B cell (primary cell): ENCODE data around the gene ZNF319. TPM values are rescaled to one million over a fixed set of nuclear protein-coding genes. Genes with fewer than 3 reads are reported as not detected.

Experiments
- ATAC-seq: fragments of 200-7000 bp; cut with Tn5 transposase; one replicate; pipeline ENCODE4 v1.10.0; 2021; ENCODE audit warnings: low read depth, mild to moderate bottlenecking, moderate number of reproducible peaks, moderate library complexity
- CTCF ChIA-PET: fragments of 350-600 bp; sonication (Branson Sonifier 250); formaldehyde crosslinking; loops from one replicate; lab custom pipeline; 2021; ENCODE audit warnings: antibody characterized with exemption, inconsistent platforms; lab: Charles Lee
- POLR2A ChIA-PET: fragments of 350-600 bp; sonication (Branson Sonifier 250); formaldehyde crosslinking; loops from one replicate; lab custom pipeline; 2021; ENCODE audit warnings: antibody characterized with exemption; lab: Charles Lee
- DNase-seq: peaks from one replicate; pipeline ENCODE4 v3.0.0; 2013
- H2AFZ ChIP-seq: 2 replicates; pipeline ENCODE4 v1.6.1; 2012; ENCODE audit warnings: mild to moderate bottlenecking, low read depth, low read length; ENCODE audit not compliant: insufficient read depth, poor library complexity, severe bottlenecking
- H3K27ac ChIP-seq, 2 donors: 1 replicate in 1 of 2; 2 replicates in 1 of 2; pipeline ENCODE4 v1.5.1; 2012 to 2013; ENCODE audit warnings: low read length in 2 of 2, mild to moderate bottlenecking in 2 of 2, moderate library complexity in 1 of 2
- H3K27me3 ChIP-seq, 4 experiments: fragments of 200-600 bp in 1 of 4; sonication (generic) in 1 of 4; replicated peaks in 1 of 4; 1 replicate in 2 of 4; 2 replicates in 2 of 4; pipeline versions ENCODE4 v1.6.1 to v1.7.0; 2013 to 2016; ENCODE audit warnings: low read length in 3 of 4, mild to moderate bottlenecking in 2 of 4, mixed read lengths in 1 of 4, moderate library complexity in 1 of 4; ENCODE audit not compliant: insufficient read depth in 4 of 4, control insufficient read depth in 3 of 4; ENCODE audit errors: control extremely low read depth in 1 of 4
- H3K36me3 ChIP-seq, 2 experiments: replicated peaks in 1 of 2; 1 replicate in 1 of 2; 2 replicates in 1 of 2; pipeline versions ENCODE4 v1.6.1 to v1.7.1; 2013; ENCODE audit warnings: low read length in 1 of 2; ENCODE audit not compliant: insufficient read depth in 2 of 2, control insufficient read depth in 1 of 2; ENCODE audit errors: control extremely low read depth in 1 of 2, extremely low read depth in 1 of 2
- H3K4me1 ChIP-seq, 2 donors: fragments of 200-600 bp in 1 of 2; sonication (generic) in 1 of 2; 1 replicate in 1 of 2; 2 replicates in 1 of 2; pipeline versions ENCODE4 v1.5.1 to v1.6.1; 2013 to 2017; ENCODE audit warnings: low read length in 2 of 2; ENCODE audit not compliant: control insufficient read depth in 2 of 2, insufficient read depth in 2 of 2
- H3K4me2 ChIP-seq: replicated peaks from 2 replicates; pipeline ENCODE3; 2012; ENCODE audit warnings: mild to moderate bottlenecking, low read depth, low read length; ENCODE audit not compliant: poor library complexity, severe bottlenecking
- H3K4me3 ChIP-seq, 5 experiments: fragments of 200-600 bp in 1 of 5; sonication (generic) in 1 of 5; 1 replicate in 3 of 5; 2 replicates in 2 of 5; pipeline versions ENCODE4 v1.5.1 to v1.7.0; 2011 to 2016; ENCODE audit warnings: low read length in 4 of 5, mild to moderate bottlenecking in 4 of 5, low read depth in 2 of 5, control low read depth in 1 of 5, moderate library complexity in 1 of 5; ENCODE audit not compliant: insufficient read depth in 1 of 5; ENCODE audit errors: control extremely low read depth in 1 of 5, extremely low read depth in 1 of 5
- H3K79me2 ChIP-seq: fragments of 200-600 bp; sonication (generic); one replicate; pipeline ENCODE4 v1.6.0; 2016; ENCODE audit warnings: low read length; ENCODE audit not compliant: control insufficient read depth, insufficient read depth
- H3K9ac ChIP-seq: fragments of 200-600 bp; sonication (generic); 2 replicates; pipeline ENCODE4 v1.6.1; 2017; ENCODE audit warnings: mild to moderate bottlenecking, low read length, moderate library complexity
- H3K9me3 ChIP-seq, 3 donors: one replicate each; pipeline versions ENCODE4 v1.6.1 to v1.7.1; 2013; ENCODE audit warnings: low read length in 2 of 3; ENCODE audit not compliant: control insufficient read depth in 2 of 3, insufficient read depth in 1 of 3; ENCODE audit errors: control extremely low read depth in 1 of 3
- H4K20me1 ChIP-seq: 2 replicates; pipeline ENCODE4 v1.6.0; 2012; ENCODE audit warnings: mild to moderate bottlenecking, low read length; ENCODE audit not compliant: insufficient read depth, control insufficient read depth, poor library complexity, severe bottlenecking
- H3K27ac Mint-ChIP-seq: one replicate; pipeline ENCODE4 v1.8.0; 2021; ENCODE audit warnings: mixed read lengths
- H3K27me3 Mint-ChIP-seq: one replicate; pipeline ENCODE4 v1.8.0; 2021; ENCODE audit warnings: mixed read lengths
- H3K4me1 Mint-ChIP-seq: one replicate; pipeline ENCODE4 v1.8.0; 2021; ENCODE audit warnings: mixed read lengths
- H3K4me3 Mint-ChIP-seq: one replicate; pipeline ENCODE4 v1.8.0; 2021; ENCODE audit warnings: mixed read lengths
- H3K9me3 Mint-ChIP-seq: one replicate; pipeline ENCODE4 v1.8.0; 2022; ENCODE audit warnings: mixed read lengths; ENCODE audit not compliant: insufficient read depth
- EZH2 ChIP-seq: IDR thresholded peaks from 2 replicates; pipeline ENCODE4 v1.6.1; 2012; ENCODE audit warnings: borderline replicate concordance, low read depth, mild to moderate bottlenecking, moderate library complexity, low read length; ENCODE audit not compliant: insufficient read depth, poor library complexity, severe bottlenecking
- WGBS: methylation state at CpG from one replicate; pipeline ENCODE4 v1.1.5; 2013; ENCODE audit warnings: missing lambda C conversion rate; ENCODE audit not compliant: insufficient coverage; 5-methylcytosine and 5-hydroxymethylcytosine counted together
- intact Hi-C: fragments of 100-400 bp; cut with micrococcal nuclease; formaldehyde crosslinking; loops from one replicate; pipeline ENCODE4 v1.10.0; 2022
- polyA plus RNA-seq: library from polyadenylated mRNA; depleted of rRNA; stranded (reverse); fragments of >200 nt; gene quantifications from 2 replicates; pipeline ENCODE4 v1.2.3, GENCODE V29; 2012
- total RNA-seq, 2 donors: library from RNA; stranded (reverse); fragments of 120-200 nt in 1 of 2; gene quantifications; 1 replicate in 1 of 2; 2 replicates in 1 of 2; pipeline versions ENCODE4 v1.2.3 to v1.2.4, GENCODE V29; 2013 to 2022
- TF ChIP-seq, protein P1 (sequence below): fragments of 200-600 bp; IDR thresholded peaks from one replicate; pipeline ENCODE4 v1.8.0; 2022; ENCODE audit warnings: antibody characterized with exemption, mild to moderate bottlenecking

The ZNF319 gene
- total and polyA plus RNA-seq, 2 donors (not counting 1 experiment from before 2014, with no cell fraction given): 12.4 to 15.1 TPM

- H3K4me1 ChIP-seq: no peaks in the 10 kb centered on the region
- Mint-ChIP-seq H3K9me3 (peaks cover 3% of the 10 kb centered on the region), H3K4me1 (no peaks in the 10 kb centered on the region), H3K4me3 (no peak overlapping the region), H3K27ac (no peak overlapping the region), H3K27me3 (no peaks in the 10 kb centered on the region)
- peaks cover 0 to 5% (median 0%) of the 10 kb centered on the region in 3 donors for H3K9me3 ChIP-seq
- no peaks in the 10 kb centered on the region for H4K20me1 ChIP-seq
- ChIA-PET CTCF (no interaction called here), POLR2A (no interaction called here)
- no peaks in the 10 kb centered on the region for H3K36me3 ChIP-seq
- H2AFZ ChIP-seq: no peak overlapping the region
- DNase-seq (no peak), ATAC-seq (no peak)
- no peak overlapping the region for H3K4me3 ChIP-seq
- 98% methylated on average over 13 of the region's 16 CpGs for WGBS
- H3K27ac ChIP-seq: no peak overlapping the region
- intact Hi-C loops: no loop called here
- H3K4me2 ChIP-seq: no peak overlapping the region
- no peaks in the 10 kb centered on the region for H3K79me2 ChIP-seq
- no peak overlapping the region for H3K9ac ChIP-seq
- no peaks in the 10 kb centered on the region for H3K27me3 ChIP-seq
- TF ChIP-seq, protein P1, sequence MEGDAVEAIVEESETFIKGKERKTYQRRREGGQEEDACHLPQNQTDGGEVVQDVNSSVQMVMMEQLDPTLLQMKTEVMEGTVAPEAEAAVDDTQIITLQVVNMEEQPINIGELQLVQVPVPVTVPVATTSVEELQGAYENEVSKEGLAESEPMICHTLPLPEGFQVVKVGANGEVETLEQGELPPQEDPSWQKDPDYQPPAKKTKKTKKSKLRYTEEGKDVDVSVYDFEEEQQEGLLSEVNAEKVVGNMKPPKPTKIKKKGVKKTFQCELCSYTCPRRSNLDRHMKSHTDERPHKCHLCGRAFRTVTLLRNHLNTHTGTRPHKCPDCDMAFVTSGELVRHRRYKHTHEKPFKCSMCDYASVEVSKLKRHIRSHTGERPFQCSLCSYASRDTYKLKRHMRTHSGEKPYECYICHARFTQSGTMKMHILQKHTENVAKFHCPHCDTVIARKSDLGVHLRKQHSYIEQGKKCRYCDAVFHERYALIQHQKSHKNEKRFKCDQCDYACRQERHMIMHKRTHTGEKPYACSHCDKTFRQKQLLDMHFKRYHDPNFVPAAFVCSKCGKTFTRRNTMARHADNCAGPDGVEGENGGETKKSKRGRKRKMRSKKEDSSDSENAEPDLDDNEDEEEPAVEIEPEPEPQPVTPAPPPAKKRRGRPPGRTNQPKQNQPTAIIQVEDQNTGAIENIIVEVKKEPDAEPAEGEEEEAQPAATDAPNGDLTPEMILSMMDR: no peak
- no peak for TF ChIP-seq EZH2
Measured at GRCh38 chr16:58037365-58038057, 37.0 kb upstream of the ZNF319 start.

GRCh38 chr16:58036943-58037342 is 36.5 kb upstream of the ZNF319 start:
- Histone ChIP-seq H4K20me1 (no peaks in the 10 kb centered on the region), H3K27me3 (no peaks in the 10 kb centered on the region), H3K36me3 (no peaks in the 10 kb centered on the region), H3K4me3 (no peak overlapping the region), H3K9me3 (peaks cover 0 to 5% (median 0%) of the 10 kb centered on the region in 3 donors), H3K79me2 (no peaks in the 10 kb centered on the region), H3K9ac (no peak overlapping the region), H3K27ac (no peak overlapping the region), H2AFZ (no peak overlapping the region), H3K4me2 (no peak overlapping the region), H3K4me1 (no peaks in the 10 kb centered on the region)
- ChIA-PET POLR2A (no interaction called here), CTCF (no interaction called here)
- H3K9me3 Mint-ChIP-seq: peaks cover 3% of the 10 kb centered on the region
- TF ChIP-seq, protein P1: no peak
- no peak for TF ChIP-seq EZH2
- H3K4me3 Mint-ChIP-seq: no peak overlapping the region
- intact Hi-C loops: no loop called here
- no peak for DNase-seq
- no peaks in the 10 kb centered on the region for H3K27me3 Mint-ChIP-seq
- 87% methylated on average over 6 of the region's 6 CpGs for WGBS
- ATAC-seq: no peak
- no peaks in the 10 kb centered on the region for H3K4me1 Mint-ChIP-seq
- H3K27ac Mint-ChIP-seq: no peak overlapping the region
